T-helper 2 cell treated with Interferon-gamma antibody and Interleukin-4, amounts not matched to agents 5 μg/mL and 100 μg/mL, for 36 hours (primary cell): Measurements from ENCODE around the gene ODF2L.
A peak's percentile ranks its signal among the peaks of the same experiment; 100 is the strongest.

Experiments
- DNase-seq: peaks from one replicate; pipeline ENCODE4 v3.0.0; 2021; ENCODE audit warnings: low spot score
- H3K27ac Mint-ChIP-seq: one replicate; pipeline ENCODE4 v1.8.0; 2021; ENCODE audit warnings: mild to moderate bottlenecking, mixed read lengths
- H3K27me3 Mint-ChIP-seq: one replicate; pipeline ENCODE4 v1.8.0; 2021; ENCODE audit warnings: low read depth, mixed read lengths
- H3K36me3 Mint-ChIP-seq: one replicate; pipeline ENCODE4 v1.8.0; 2021; ENCODE audit warnings: low read depth, mixed read lengths
- H3K4me1 Mint-ChIP-seq: one replicate; pipeline ENCODE4 v1.8.0; 2021; ENCODE audit warnings: low read depth, mixed read lengths
- H3K4me3 Mint-ChIP-seq: one replicate; pipeline ENCODE4 v1.8.0; 2022; ENCODE audit warnings: mild to moderate bottlenecking, moderate library complexity, mixed read lengths
- H3K9me3 Mint-ChIP-seq: one replicate; pipeline ENCODE4 v1.8.0; 2021; ENCODE audit warnings: mixed read lengths

The ODF2L gene, protein sequence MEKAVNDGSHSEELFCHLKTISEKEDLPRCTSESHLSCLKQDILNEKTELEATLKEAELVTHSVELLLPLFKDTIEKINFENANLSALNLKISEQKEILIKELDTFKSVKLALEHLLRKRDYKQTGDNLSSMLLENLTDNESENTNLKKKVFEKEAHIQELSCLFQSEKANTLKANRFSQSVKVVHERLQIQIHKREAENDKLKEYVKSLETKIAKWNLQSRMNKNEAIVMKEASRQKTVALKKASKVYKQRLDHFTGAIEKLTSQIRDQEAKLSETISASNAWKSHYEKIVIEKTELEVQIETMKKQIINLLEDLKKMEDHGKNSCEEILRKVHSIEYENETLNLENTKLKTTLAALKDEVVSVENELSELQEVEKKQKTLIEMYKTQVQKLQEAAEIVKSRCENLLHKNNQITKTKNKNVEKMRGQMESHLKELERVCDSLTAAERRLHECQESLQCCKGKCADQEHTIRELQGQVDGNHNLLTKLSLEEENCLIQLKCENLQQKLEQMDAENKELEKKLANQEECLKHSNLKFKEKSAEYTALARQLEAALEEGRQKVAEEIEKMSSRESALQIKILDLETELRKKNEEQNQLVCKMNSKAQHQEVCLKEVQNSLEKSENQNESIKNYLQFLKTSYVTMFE

DNA sequence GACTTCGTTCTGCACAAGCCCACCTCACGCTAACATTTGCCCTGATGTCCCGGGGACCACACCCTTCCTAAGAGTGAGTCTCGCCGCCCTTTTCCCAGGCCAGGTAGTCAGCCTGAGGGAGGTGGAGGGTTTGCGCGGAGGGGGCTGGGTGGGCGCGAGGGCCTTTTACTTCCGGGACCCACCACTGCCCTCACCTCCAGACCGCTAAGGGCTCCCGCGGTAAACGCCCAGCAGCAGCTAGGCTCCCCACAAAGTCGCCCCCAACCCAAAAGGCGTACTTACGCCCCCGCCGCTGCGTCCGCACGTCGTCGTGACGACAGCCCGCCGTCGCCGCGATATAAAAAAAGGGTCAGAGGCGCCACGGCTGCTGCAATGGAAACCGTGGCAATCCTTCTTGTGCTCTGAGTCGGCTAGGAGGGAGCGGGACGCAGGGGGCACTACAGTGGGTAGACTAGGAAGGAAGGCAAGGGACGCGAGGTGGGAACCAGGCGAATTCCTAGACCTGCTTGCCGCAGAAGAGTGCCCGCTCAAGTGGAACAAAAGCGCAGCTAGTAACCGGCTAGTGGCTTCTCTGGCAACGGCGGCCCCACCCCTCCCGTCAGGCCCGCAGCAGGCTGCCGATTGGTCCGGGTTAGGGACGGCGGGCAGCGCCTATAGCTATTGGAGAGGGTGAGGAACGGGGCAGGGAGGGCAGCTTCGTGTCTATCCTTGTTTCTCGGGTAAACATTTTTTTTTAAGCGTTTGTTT, at the start of gene ODF2L:
Gene ODF2L, minus strand, starts transcription at position 573 of the 747 bp plus-strand sequence. CDS start 9,296 bp downstream, outside the sequence.
- DNase-seq, result peak; percentile 88
- peak within 1 kb of the TSS; percentile 98 for H3K4me3 Mint-ChIP-seq
- H3K27me3 Mint-ChIP-seq, result peaks cover 12% of the 10 kb centered on the region
- H3K4me1 Mint-ChIP-seq, result peaks cover 43% of the 10 kb centered on the region
- peaks cover 10% of the 10 kb centered on the region for H3K9me3 Mint-ChIP-seq
- peak within 1 kb of the TSS; percentile 97 for H3K27ac Mint-ChIP-seq
- peaks cover 12% of the 10 kb centered on the region for H3K36me3 Mint-ChIP-seq

DNA sequence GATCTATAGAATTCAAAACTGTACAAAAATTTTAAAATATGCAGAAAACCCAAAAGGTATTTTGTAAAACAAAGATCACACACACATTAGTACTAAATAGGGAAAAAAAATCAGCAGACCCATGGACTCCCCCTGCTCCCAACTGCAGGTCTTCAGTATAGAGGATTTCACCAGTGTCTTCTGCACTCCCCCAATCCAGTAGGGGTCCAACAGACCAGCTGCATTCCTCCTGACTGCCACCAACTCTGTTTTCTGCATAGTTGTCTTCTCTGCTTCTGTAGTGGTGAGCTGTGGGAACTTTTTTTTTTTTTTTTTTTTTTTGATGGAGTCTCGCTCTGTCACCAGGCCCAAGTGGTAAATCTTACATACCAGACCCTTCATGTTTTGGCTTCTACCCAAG, 49.8 kb upstream of the ODF2L start:
- no peaks in the 10 kb centered on the region for H3K9me3 Mint-ChIP-seq
- no peak overlapping the region for H3K4me3 Mint-ChIP-seq
- H3K36me3 Mint-ChIP-seq, result no peaks in the 10 kb centered on the region
- DNase-seq, result no peak
- no peak overlapping the region for H3K27ac Mint-ChIP-seq
- H3K4me1 Mint-ChIP-seq, result no peaks in the 10 kb centered on the region
- H3K27me3 Mint-ChIP-seq, result peaks cover 4% of the 10 kb centered on the region

DNA sequence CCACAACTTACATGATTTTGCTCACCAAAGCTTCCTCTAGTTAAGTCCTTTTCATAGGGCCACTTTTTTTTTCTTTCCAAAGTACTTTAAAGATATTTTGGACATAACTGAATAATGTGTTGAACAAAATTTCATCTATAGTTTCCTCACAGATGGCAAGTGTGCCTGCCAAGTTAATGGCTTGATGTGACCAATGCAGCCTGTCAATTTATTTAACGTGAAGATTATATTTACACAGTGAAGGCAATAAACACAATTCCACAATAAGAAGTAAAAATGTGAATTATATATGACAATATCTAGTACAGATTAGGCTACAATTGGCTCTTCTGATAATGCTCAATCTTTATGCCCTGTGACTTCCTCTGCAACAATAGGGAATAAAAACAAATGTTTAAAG, 45.9 kb upstream of the ODF2L start:
- no peak for DNase-seq
- H3K27ac Mint-ChIP-seq, result no peak overlapping the region
- H3K4me3 Mint-ChIP-seq, result no peak overlapping the region
- peaks cover 5% of the 10 kb centered on the region for H3K27me3 Mint-ChIP-seq
- no peaks in the 10 kb centered on the region for H3K9me3 Mint-ChIP-seq
- H3K36me3 Mint-ChIP-seq, result no peaks in the 10 kb centered on the region
- H3K4me1 Mint-ChIP-seq, result no peaks in the 10 kb centered on the region

DNA sequence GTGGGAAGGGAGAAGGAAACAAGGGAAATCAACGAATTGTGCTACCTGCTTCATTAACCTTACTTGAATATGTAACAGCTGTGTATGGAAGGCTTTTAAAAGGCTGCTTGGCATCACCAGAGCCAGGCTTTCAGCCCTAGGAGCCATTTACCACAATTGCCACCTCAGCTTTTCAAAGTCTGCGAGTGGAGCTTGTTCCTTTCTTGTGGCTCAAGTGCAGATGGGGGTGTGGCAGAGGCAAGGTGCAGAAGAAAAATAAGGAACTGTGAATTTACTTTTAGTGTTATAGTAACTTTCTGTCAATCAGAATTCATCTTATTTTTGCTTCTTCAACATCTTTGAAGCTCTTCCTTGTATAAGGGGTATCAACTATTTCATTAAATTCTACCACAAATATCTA, 45.5 kb upstream of the ODF2L start:
- DNase-seq, result no peak
- H3K27me3 Mint-ChIP-seq, result peaks cover 5% of the 10 kb centered on the region
- H3K27ac Mint-ChIP-seq, result no peak overlapping the region
- no peaks in the 10 kb centered on the region for H3K36me3 Mint-ChIP-seq
- H3K4me3 Mint-ChIP-seq, result no peak overlapping the region
- no peaks in the 10 kb centered on the region for H3K4me1 Mint-ChIP-seq
- no peaks in the 10 kb centered on the region for H3K9me3 Mint-ChIP-seq

DNA sequence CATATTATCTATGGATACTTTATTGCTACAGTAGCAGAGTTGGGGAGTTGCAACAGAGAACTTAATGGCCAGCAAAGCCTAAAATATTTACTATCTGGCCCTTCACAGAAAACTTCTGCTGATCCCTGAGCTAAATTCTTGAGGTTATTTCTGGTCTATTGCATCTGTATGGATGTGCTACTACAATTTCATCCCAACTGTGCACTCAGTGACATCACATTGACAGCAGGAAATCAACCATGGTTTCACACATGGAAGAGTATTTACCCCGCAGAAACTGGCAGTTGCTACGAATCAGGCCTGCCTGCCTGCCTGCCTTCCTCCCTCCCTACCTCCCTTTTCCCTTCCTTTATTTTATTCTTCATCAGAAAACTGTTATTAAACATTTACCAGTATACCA, 39.9 kb upstream of the ODF2L start:
- H3K4me3 Mint-ChIP-seq, result no peak overlapping the region
- H3K9me3 Mint-ChIP-seq, result no peaks in the 10 kb centered on the region
- no peaks in the 10 kb centered on the region for H3K36me3 Mint-ChIP-seq
- H3K4me1 Mint-ChIP-seq, result no peaks in the 10 kb centered on the region
- peaks cover 22% of the 10 kb centered on the region for H3K27me3 Mint-ChIP-seq
- no peak overlapping the region for H3K27ac Mint-ChIP-seq
- DNase-seq, result no peak

DNA sequence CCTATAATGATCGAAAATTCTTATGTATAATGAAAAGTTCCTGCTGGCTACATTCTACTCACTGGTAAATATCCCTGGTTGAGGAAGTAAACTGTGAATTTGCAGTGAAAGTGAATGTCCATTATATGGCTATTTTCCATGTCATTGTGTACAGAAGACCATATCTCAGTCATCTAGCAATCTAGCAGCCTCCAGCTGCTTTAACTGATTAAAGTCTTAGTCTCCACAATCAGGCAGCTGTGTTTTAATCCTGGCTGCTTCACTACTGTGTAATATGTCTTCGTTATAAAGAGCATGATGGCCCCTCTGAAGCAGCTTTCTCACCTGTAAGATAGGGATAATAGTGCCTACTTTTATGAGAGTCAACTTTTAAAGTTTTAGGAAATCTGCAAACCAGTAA, 39.2 kb upstream of the ODF2L start:
- Mint-ChIP-seq H3K4me3 (no peak overlapping the region), H3K27ac (no peak overlapping the region), H3K27me3 (peaks cover 22% of the 10 kb centered on the region), H3K9me3 (no peaks in the 10 kb centered on the region), H3K36me3 (no peaks in the 10 kb centered on the region), H3K4me1 (no peaks in the 10 kb centered on the region)
- no peak for DNase-seq

DNA sequence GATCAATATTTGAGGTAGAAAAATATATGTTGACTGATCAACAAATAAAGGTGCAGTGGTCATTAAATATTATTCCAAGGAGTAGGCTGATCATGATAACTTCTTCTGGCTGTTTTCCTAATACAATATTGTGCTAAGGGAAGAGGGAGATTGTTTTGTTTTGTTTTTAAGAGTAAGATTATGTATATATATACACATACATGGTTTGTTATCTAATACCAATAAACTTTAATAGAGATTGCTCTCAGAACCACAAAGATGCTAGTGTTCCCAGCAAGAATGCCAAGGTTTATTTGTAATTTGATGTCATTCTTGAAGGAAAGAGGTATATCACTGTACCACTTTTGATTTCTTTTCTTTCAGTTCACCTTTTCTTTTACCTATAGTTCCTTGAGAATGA, 37.9 kb upstream of the ODF2L start:
- Mint-ChIP-seq H3K4me1 (no peaks in the 10 kb centered on the region), H3K27me3 (peaks cover 22% of the 10 kb centered on the region), H3K9me3 (no peaks in the 10 kb centered on the region), H3K27ac (no peak overlapping the region), H3K36me3 (no peaks in the 10 kb centered on the region), H3K4me3 (no peak overlapping the region)
- no peak for DNase-seq

DNA sequence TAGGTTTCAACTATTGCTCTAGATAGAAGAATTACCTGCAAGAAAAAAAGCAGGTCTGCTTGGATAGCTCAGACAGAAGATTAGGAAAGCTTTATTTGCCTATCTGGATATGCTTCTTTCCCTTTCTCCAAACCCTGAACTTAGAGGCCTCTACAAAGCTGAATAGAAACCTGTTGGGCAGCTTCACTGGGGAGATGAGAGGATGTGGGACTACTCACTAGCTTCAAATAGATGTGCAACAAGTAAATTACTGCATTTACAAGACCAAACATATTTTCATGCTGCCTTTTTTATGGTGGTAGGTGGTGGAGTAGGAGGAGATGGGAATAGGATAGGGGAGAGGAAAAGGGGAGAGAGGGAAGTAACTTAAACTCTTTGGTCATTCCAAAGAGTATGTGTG, 34.3 kb upstream of the ODF2L start:
- DNase-seq, result no peak
- Mint-ChIP-seq H3K4me3 (no peak overlapping the region), H3K9me3 (no peaks in the 10 kb centered on the region), H3K27ac (no peak overlapping the region), H3K27me3 (peaks cover 25% of the 10 kb centered on the region), H3K36me3 (no peaks in the 10 kb centered on the region), H3K4me1 (no peaks in the 10 kb centered on the region)

DNA sequence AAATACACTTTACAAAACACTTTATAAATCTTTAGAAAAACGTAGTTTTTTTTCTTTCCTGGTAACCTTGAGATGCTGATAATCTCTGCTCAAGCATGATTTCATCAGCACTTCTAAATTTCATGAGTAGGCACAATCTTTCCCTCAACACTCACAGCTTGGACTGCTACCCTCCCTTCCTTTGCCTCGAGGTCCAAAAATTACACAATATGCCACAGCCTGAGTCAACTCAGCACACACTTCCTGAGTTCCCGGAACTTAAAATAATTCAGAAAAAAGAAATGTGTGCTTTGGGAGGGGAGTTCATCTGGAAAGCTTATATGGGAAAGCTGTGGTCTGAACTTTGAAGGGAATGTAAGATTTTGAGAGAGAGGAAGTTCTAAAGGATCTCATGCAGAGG, 33.7 kb upstream of the ODF2L start:
- peaks cover 26% of the 10 kb centered on the region for H3K27me3 Mint-ChIP-seq
- H3K36me3 Mint-ChIP-seq, result no peaks in the 10 kb centered on the region
- H3K9me3 Mint-ChIP-seq, result no peaks in the 10 kb centered on the region
- no peak overlapping the region for H3K27ac Mint-ChIP-seq
- no peaks in the 10 kb centered on the region for H3K4me1 Mint-ChIP-seq
- DNase-seq, result no peak
- no peak overlapping the region for H3K4me3 Mint-ChIP-seq

DNA sequence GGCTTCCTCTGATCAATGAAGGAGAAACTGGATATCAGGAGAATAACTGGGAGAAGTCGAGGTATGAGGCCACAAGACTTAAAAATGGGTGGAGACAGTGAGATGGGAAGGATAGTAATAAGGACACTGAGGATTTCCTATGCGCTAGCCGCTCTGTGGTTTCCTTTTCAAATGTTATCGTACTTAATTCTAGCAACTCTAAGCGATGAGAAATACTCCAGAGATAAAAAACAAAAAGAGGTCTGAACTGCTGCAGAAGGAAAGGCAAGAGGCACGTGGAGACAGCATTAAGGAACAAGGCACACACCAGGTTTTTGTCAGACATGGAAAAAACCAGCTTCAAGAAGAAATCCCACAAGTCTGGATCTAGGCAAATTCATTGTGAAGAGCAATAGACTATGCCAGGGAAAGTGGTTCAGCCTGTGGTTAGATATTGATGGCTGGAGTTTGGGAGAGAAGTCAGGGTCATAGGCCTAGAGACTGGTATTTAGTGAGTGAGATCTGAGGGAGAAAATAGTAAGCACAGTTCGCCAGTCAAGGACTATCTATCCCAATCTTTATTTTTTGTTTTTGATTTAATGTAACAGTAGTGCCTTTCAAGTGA, 33.1 kb upstream of the ODF2L start:
- H3K4me3 Mint-ChIP-seq, result no peak overlapping the region
- no peaks in the 10 kb centered on the region for H3K4me1 Mint-ChIP-seq
- H3K9me3 Mint-ChIP-seq, result no peaks in the 10 kb centered on the region
- no peaks in the 10 kb centered on the region for H3K36me3 Mint-ChIP-seq
- no peak overlapping the region for H3K27ac Mint-ChIP-seq
- peaks cover 24% of the 10 kb centered on the region for H3K27me3 Mint-ChIP-seq
- no peak for DNase-seq

DNA sequence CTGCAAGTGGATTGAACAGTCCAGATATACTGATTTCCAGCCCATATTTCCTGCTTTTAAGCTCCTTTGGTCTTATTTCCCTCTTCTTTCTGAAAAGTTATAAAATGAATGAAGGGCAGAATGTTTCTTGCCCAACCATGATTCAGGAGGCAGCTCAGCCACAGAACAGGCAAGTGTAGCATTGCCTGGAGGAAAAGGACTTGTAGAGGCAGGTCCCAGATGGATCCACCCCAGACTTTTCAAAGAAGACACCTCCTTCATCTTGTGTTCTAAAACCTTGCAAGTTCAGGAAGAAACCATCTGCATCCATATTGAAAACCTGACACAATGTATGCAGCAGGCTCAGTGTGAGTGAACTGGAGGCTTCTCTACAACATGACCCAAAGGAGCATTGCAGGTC, 27.8 kb upstream of the ODF2L start, which contains the start of gene CLCA2:
Gene CLCA2, plus strand, starts transcription at position 299 of the 400 bp plus-strand sequence. Its CDS starts 77 bp downstream, at position 376.
- no peaks in the 10 kb centered on the region for H3K36me3 Mint-ChIP-seq
- no peak within 1 kb of the TSS for H3K4me3 Mint-ChIP-seq
- no peaks in the 10 kb centered on the region for H3K9me3 Mint-ChIP-seq
- peaks cover 19% of the 10 kb centered on the region for H3K27me3 Mint-ChIP-seq
- DNase-seq, result no peak
- no peak within 1 kb of the TSS for H3K27ac Mint-ChIP-seq
- peaks cover 2% of the 10 kb centered on the region for H3K4me1 Mint-ChIP-seq

DNA sequence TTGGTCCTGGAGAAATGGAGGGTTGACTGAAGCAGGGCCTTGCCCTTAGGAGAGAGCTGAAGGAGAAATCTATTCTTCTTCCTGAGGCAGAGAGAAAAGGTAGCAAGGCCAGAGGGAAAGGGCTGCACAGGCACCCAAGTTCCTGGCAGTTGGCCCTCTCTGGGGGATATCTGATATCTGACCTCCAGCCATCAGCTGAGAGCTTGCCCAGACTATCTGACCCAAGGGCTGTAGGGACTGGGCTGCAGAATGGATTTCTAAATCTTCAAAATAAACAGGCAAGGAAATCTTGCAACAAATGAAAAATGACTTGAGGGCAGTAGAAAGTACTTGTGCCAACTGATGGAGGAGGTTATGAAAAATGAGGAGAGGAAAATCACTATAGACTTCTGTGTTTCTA, 27.4 kb upstream of the ODF2L start:
- Mint-ChIP-seq H3K27ac (no peak overlapping the region), H3K9me3 (no peaks in the 10 kb centered on the region), H3K4me3 (no peak overlapping the region), H3K4me1 (peaks cover 2% of the 10 kb centered on the region), H3K27me3 (peaks cover 19% of the 10 kb centered on the region), H3K36me3 (no peaks in the 10 kb centered on the region)
- no peak for DNase-seq

DNA sequence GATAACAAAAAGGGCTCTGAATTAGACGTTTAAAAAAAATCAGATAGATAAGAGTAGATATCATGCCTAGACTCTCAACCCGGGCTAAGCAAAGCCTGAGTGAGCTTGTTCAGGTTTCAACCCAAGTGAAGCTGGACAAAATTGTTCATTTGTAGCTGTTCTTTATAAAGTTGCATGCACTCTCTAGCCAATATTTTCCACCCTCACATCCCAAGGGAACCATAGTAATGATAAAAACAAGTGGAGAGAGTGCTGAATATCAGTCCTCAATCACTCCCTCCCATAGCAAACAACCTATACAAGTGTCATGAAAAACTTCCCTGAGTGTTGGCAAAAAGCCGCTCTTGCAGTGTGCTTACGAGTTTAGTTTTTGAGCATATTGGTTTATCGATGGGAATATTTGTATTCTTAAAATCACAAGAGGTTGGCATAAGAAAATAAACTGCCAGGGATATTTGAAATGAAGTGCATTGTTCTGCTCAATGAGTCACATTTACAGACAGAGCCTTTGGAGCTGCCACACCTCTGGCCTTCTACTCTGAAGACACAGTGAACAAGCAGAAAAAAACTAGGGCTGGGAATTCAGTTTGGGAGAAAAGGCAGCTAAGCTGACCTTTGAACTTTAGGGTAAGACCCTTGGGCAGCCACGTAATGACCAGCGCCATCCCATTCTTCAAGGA, 25.6 kb upstream of the ODF2L start:
- Mint-ChIP-seq H3K4me3 (no peak overlapping the region), H3K27me3 (peaks cover 19% of the 10 kb centered on the region), H3K27ac (no peak overlapping the region), H3K36me3 (no peaks in the 10 kb centered on the region), H3K4me1 (peaks cover 2% of the 10 kb centered on the region), H3K9me3 (no peaks in the 10 kb centered on the region)
- no peak for DNase-seq
